ENCODE measurements around the gene ATP5PD.
"Not testable (repeated sequence)": the region's sequence is repeated elsewhere in the genome, so short reads cannot be mapped to it uniquely, and the experiment has no call there.

ATP5PD gene

GRCh38 chr17:75012346-75013091 is 34.2 kb downstream of the ATP5PD start, which contains the start of gene MRPL58:
MRPL58 (plus strand) TSS chr17:75012670; CDS start chr17:75012687, 17 bp downstream.
- DNase-seq, result peak; percentile 71

DNA sequence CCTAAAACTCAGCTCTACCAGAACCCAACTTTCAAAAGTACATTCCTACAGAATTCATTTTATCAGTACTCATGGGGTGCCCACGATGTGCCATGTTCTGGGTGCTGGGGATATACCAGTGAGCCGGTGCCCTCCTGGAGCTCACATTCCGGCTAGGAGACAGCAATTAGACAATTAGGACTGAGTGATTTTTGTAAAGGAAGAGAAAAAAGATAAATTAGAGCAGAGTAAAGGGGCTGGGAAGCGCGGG is 34.7 kb downstream of the ATP5PD start:
- DNase-seq, result no peak

GRCh38 chr17:75011401-75012095 is 35.2 kb downstream of the ATP5PD start:
- peak; percentile 78 for DNase-seq

DNA sequence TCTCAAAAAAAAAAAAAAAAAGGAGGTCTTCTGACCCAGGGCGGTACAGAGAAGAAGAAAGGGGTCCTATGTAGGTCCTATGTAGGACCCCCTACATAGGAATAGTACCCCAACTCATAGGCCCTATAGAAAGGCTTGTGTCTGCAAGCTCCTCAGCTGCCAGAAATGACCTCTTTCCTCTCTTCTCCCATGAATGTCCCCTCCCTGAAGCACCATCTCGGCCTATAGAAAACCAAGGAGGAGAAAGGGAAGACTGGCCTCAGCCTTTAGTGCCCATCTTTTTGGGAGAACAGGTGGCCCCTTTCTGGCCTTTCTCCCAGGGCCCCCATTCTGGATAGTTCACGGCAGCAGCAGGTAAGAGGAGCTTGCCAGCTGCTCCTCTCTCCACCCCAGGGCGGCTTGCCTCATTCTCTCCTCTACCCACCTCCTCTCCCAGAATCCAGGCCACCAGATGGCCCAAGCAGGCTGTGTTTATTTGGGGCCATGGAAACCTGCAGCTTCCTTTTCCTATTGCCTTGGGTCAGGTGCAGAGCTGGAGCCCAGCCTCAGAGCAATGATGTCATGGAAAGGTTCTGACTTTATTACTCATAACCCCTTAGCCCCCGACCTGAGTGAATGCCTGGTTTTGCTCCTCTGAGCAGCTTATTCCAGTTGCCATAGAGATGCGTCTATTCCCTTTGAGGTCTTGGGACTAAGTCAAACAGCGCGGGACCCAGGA is 35.9 kb downstream of the ATP5PD start:
- peak; percentile 76 for DNase-seq

- DNase-seq, result no peak
These were observed 37.5 kb downstream of the ATP5PD start for GRCh38 chr17:75009139-75009724.

DNA sequence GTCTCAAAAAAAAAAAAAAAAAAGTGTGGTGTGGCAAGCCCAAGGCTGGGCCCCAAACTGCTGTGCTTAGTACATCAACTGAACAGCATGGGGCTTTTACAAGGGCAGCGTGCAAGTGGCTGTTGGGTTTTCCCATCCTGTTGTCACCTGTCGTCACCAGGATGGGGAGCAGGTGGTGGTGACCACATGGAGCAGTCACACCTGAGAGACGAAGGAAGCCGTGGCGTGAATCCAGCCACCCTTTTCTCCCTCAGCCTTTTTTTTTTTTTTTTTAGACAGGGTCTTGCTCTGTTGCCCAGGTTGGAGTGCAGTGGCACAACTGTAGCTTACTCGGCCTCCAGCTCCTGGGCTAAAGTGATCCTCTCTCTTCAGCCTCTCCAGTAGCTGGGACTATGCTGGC is 38.4 kb downstream of the ATP5PD start:
- DNase-seq, result no peak

- DNase-seq, result no peak
These were observed 40.1 kb downstream of the ATP5PD start for GRCh38 chr17:75006653-75007052.

DNA sequence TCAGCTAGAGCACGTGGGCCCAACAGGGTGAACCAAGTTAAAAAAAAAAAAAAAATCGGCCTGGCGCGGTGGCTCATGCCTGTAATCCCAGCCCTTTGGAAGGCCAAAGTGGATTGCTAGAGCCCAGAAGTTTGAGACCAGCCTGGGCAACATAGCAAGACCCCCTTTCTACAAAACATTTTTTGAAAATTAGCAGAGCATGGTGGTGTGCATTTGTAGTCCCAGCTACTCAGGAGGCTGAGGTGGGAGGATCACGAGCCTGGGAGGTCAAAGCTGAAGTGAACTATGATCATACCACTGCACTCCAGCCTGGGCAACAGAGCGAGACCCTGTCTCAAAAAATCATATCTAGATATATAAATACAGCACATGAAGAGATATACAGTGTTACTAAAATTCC is 40.7 kb downstream of the ATP5PD start:
- DNase-seq, result not testable (repeated sequence)

- no peak for DNase-seq
These were observed 41.5 kb downstream of the ATP5PD start for GRCh38 chr17:75005291-75005690.

GRCh38 chr17:75004371-75004770 is 42.4 kb downstream of the ATP5PD start:
- DNase-seq, result no peak

- no peak for DNase-seq
These were observed 42.8 kb downstream of the ATP5PD start for GRCh38 chr17:75003957-75004355.

GRCh38 chr17:75003070-75003956 is 43.5 kb downstream of the ATP5PD start:
- DNase-seq, result no peak

- DNase-seq, result no peak
These were observed 44.6 kb downstream of the ATP5PD start for GRCh38 chr17:75001915-75002843.

GRCh38 chr17:74999523-74999922 is 47.2 kb downstream of the ATP5PD start:
- DNase-seq, result no peak

DNA sequence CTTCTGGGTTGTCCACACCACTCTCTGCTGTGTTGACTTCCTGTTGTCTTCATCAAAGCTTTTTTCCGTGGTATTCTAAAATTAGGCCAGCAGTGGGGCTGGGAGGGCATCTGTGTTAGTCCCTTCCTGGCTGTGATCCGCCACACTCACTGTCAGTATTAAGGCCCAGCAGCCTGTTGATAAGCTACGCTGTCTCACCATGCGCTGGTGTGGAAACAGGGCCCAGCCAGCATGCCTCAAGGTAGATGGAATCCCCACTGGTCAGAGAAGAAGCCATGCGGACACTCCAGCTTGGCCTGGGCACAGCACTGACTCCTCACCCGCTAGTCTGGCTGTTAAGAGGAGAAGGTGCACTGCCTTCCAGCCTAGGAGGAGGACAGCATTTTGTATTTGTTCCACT is 48.0 kb downstream of the ATP5PD start:
- DNase-seq, result no peak

GRCh38 chr17:74995847-74996246 is 50.9 kb downstream of the ATP5PD start:
- no peak for DNase-seq

GRCh38 chr17:74994440-74994839 is 52.3 kb downstream of the ATP5PD start:
- DNase-seq, result no peak

GRCh38 chr17:74992223-74992622 is 54.5 kb downstream of the ATP5PD start:
- no peak for DNase-seq

DNA sequence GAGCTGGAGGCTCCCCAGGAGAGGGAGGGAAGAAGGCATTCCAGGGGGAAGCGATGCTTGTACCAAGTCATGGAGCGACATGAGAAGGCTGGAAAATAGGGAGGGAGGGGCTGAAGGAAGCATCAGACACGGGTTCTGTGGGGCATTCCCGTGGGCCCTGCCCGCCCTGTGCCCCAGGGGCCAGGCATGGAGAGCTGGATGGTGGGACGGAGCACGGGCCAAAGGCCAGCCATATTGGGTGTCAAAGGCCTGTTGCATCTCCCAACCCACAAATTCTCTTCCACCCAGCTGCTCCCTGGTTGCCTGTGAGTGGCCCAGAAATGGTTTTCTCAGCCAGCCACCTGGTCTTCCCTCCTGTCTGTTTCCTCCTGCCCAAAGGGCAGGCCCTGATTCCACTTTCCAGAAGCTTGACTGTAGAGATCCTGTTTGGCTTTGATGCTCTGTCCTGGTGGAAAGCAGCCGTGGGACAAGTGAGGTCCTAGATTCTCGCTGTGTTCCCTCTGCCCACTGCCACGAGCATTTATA is 56.1 kb downstream of the ATP5PD start:
- DNase-seq, result no peak

All from NCI-H1694 treated with DMSO at 0.1 percent for 48 hours (cell line).